C1 segment of cervical spinal cord (tissue), 14 donors: Measurements from ENCODE around the gene CCSAP.
"Not testable (repeated sequence)": the region's sequence is repeated elsewhere in the genome, so short reads cannot be mapped to it uniquely, and the experiment has no call there.

ENCODE experiments used
- DNase-seq, 14 donors: peaks; one replicate each; lab custom pipeline; 2025; lab: John Stamatoyannopoulos, UW

The CCSAP gene

GRCh38 chr1:229364207-229365065 lies 21.6 kb upstream of the CCSAP start:
- DNase-seq: peak in 2 of 14 donors; percentile 44 to 96

DNA sequence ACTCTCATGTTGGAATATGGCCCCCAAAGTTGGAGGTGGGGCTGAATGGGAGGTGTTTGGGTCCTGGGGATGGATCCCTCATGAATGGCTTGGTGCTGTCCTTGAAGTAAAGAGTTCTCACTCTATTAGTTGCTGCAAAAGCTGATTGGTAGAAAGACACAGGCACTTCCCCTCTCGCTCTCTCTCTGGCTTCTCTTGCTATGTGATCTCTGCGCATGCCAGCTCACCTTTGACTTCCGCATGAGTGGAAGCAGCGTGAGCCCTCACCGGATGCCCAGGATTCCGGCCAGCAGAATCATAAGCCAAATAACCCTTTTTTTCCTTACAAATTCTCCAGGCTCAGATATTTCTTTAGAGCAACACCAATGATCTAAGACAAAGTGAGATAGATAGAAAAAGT lies 20.9 kb upstream of the CCSAP start:
- peak in 1 of 14 donors; percentile 85 for DNase-seq

DNA sequence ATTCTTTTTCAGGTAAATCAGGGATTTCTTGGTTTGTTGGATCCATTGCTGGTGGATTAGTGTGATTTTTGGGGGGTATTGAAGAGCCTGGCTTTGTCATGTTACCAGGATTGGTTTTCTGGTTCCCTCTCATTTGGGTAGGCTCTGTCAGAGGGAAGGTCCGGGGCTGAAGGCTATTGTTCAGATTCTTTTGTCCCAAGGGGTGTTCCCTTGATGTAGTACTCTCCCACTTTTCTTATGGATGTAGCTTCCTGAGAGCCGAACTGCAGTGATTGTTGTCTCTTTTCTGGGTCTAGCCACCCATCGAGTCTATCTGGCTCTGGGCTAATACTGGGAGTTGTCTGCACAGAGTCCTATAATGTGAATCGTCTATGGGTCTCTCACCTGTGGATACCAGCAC lies 17.6 kb upstream of the CCSAP start:
- no peak for DNase-seq

GRCh38 chr1:229355661-229356060 lies 12.8 kb upstream of the CCSAP start:
- no peak for DNase-seq

GRCh38 chr1:229354226-229354625 lies 11.4 kb upstream of the CCSAP start:
- no peak for DNase-seq

DNA sequence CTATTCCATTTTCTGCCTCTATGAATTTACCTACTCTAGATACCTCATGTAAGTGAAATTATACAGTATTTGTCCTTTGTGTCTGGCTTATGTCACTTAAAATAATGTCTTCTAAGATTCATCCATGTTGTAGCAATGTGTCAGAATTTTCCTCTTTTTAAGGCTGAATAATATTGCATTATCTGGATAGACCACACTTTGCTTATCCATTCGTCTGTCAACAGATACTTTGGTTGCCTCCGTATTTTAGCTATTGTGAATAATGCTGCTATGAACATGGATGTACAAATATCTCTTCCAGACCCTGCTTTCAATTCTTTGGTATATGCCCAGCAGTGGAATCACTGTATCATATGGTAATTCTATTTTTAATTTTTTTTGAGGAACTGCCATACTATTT lies 10.1 kb upstream of the CCSAP start:
- DNase-seq: no peak

- no peak for DNase-seq
These were observed 6.9 kb upstream of the CCSAP start for GRCh38 chr1:229349463-229350385.

DNA sequence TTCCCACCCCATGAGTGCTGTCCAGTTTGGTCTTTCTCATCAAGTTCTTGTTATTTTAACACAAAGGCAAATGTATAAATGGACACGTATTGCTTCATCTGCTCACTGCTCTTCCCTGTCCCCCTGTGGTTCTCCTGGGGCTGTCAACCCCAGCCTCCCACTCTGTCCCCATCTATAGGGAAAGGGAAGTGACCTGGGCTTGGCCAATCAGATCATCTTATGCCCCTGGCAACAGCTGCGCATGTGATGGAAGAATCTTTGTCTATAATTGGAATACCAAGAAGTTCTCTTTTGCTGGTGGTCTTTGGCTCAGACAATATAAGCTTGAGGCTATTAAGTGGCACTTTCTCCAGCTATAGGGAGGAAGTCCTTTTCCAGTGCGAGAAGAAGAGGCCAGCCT lies 4.7 kb upstream of the CCSAP start:
- DNase-seq: no peak

GRCh38 chr1:229344937-229345684 lies 2.3 kb upstream of the CCSAP start:
- DNase-seq: no peak

DNA sequence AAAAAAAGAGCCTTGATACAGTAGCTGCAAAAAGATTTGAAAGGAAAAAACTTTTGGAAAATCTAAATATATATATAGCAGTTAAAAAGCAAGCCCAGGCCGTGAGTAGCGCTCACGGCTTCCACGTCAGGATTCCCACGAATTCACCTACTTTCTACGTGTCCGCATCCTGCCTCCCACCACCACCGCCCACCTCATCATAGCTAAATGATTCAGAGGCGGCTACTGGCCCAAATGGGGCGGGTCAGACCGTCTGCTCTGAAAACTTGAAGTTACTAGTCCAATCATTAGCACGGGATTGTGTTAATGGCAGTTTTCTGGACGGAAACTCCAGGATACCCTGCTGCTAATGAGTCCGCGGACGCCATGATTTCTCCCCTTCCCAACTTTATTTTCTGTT lies 1.3 kb upstream of the CCSAP start:
- DNase-seq: no peak

GRCh38 chr1:229341774-229342655 lies 832 bp downstream of the CCSAP start:
- DNase-seq: peak in 13 of 14 donors; percentile 72 to 93 (median 83)

DNA sequence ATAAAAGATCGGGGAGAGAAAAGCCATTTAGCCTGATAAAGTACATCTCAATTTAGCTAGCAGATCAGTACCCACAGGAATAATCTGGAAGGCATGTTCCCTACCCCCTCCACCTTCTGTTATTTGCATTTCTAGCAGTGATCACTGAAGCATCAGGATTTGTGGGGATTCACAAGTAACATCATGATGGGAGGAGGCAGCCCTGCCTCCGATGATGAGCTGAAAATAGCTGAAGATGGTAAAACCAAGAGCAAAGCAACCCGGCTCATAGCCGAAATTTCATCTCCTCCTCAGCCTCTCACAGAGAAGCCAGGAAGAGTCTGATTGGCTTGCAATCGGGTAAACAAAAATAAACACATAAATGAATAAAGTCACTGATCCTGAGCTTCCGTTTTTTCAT lies 2.4 kb downstream of the CCSAP start:
- peak in 1 of 14 donors; percentile 80 for DNase-seq

- DNase-seq: peak in 1 of 14 donors; percentile 22
These were observed 3.3 kb downstream of the CCSAP start for GRCh38 chr1:229339520-229339919.

- DNase-seq: peak in 1 of 14 donors; percentile 18
These were observed 3.8 kb downstream of the CCSAP start for GRCh38 chr1:229339086-229339485.

DNA sequence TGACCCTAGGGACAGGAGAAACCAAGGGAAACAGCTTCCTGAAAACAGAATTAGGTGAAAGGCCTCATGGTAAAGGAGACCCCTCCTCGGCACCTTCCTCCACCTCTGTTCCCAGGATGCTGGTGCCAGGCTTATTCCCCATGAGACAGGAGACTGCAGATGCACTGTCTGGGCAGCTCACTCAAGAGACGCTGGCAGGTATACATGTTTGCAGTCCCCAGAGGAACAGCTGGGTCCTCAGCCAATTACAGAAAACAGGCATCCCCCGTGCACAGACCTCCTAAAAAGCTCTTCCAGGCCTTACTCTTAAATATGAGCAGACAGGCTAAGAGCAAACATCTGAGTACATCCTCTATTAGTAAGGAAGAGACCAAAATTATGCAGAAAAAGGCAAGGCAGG lies 6.5 kb downstream of the CCSAP start:
- DNase-seq: no peak

DNA sequence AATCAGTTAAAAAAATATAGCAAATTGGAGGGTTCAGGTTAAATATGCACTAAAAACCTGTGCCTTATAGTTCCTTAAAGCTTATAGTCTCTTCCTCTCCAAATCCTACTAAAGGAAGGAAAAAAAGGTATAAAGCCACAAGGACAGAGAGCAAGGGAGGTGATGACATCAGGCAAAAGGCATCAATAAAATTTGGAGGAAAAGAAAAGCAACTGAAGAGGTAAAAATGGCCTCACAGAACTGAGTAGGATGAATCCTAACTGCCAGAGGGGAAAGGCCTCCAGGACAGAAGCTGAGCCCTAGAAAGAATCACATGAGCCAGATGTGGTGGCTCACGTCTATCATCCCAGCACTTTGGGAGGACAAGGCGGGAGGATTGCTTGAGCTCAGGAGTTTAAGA lies 8.1 kb downstream of the CCSAP start:
- no peak for DNase-seq

GRCh38 chr1:229334269-229334668 lies 8.6 kb downstream of the CCSAP start:
- DNase-seq: no peak

GRCh38 chr1:229328598-229329362 lies 14.1 kb downstream of the CCSAP start:
- DNase-seq: no peak

- DNase-seq: not testable (repeated sequence)
These were observed 15.1 kb downstream of the CCSAP start for GRCh38 chr1:229327765-229328164.

- DNase-seq: no peak
These were observed 16.2 kb downstream of the CCSAP start for GRCh38 chr1:229326601-229327000.
